GM12878 (cell line): ENCODE measurements around the gene TAF10. TPM values are rescaled to one million over a fixed set of nuclear protein-coding genes. Genes with fewer than 3 reads are reported as not detected.
A peak's percentile ranks its signal among the peaks of the same experiment; 100 is the strongest.

Experiments
- BRCA1 ChIP-seq: IDR thresholded peaks from 2 replicates; pipeline ENCODE4 v1.6.1; 2011; ENCODE audit warnings: low read depth, low read length, improper control_type of control experiment
- CHD2 ChIP-seq: IDR thresholded peaks from 2 replicates; pipeline ENCODE4 v1.6.1; 2011; ENCODE audit warnings: low read depth, low read length, improper control_type of control experiment, borderline replicate concordance
- GATAD2B ChIP-seq: fragments of 450-650 bp; conservative IDR thresholded peaks from 2 replicates; pipeline ENCODE4 v1.6.1; 2017; ENCODE audit warnings: low read depth, mild to moderate bottlenecking, moderate library complexity
- MTA2 ChIP-seq: fragments of 450-650 bp; IDR thresholded peaks from 2 replicates; pipeline ENCODE4 v1.6.1; 2016; ENCODE audit warnings: low read depth, mild to moderate bottlenecking, moderate library complexity
- PKNOX1 ChIP-seq: fragments of 450-650 bp; IDR thresholded peaks from 2 replicates; pipeline ENCODE4 v1.6.1; 2016; ENCODE audit warnings: mild to moderate bottlenecking
- REST ChIP-seq: IDR thresholded peaks from 2 replicates; pipeline ENCODE4 v1.6.1; 2012; ENCODE audit warnings: mild to moderate bottlenecking, low read depth, low read length
- WRNIP1 ChIP-seq: IDR thresholded peaks from 2 replicates; pipeline ENCODE4 v1.6.1; 2011; ENCODE audit warnings: low read depth, low read length, improper control_type of control experiment, borderline replicate concordance
- ZBTB40 ChIP-seq: fragments of 450-650 bp; IDR thresholded peaks from 2 replicates; pipeline ENCODE4 v1.6.1; 2016; ENCODE audit warnings: mild to moderate bottlenecking, moderate library complexity, borderline replicate concordance
- polyA plus RNA-seq, 11 experiments: library from polyadenylated mRNA; depleted of rRNA in 4 of 11; unstranded in 6 of 11; stranded (reverse) in 5 of 11; fragments of >200 nt; fragmentation: Nextera tagmentation in 4 of 11; fragmentation: Illumina TruSeq in 1 of 11; extraction: Ambion mirVana in 4 of 11; extraction: Trizol in 1 of 11; gene quantifications; 1 replicate in 1 of 11; 2 replicates in 10 of 11; pipeline versions ENCODE4 v1.2.1 to v1.2.3, GENCODE V29; 2011 to 2016; ENCODE audit warnings: inconsistent platforms in 2 of 11, missing spikeins in 2 of 11, low read depth in 1 of 11
- total RNA-seq, 4 experiments: library from RNA; depleted of rRNA in 3 of 4; stranded (reverse); fragments of >200 nt in 3 of 4; fragmentation: Illumina TruSeq in 1 of 4; extraction: Trizol in 1 of 4; gene quantifications; 2 replicates each; pipeline versions ENCODE4 v1.2.1 to v1.2.3, GENCODE V29; 2013 to 2021

TAF10 gene
- total and polyA plus RNA-seq, 10 of the 15 experiments (the other 5 are each of a cell fraction or from before 2014, with no cell fraction given), result 26.7 to 251 (median 149) TPM

GRCh38 chr11:6612213-6613041 is at the start of gene TAF10 (continued):
- TF ChIP-seq PKNOX1, result peak; percentile 66
- TF ChIP-seq MTA2, result peak; percentile 38; the same call in 1 of the 2 replicates
- TF ChIP-seq REST, result no peak
- TF ChIP-seq BRCA1, result no peak
- peak; percentile 78 for TF ChIP-seq CHD2
- peak; percentile 68; the same call in 1 of the 2 replicates for TF ChIP-seq ZBTB40
- TF ChIP-seq WRNIP1, result no peak
- peak; percentile 70; the same call in 1 of the 2 replicates for TF ChIP-seq GATAD2B
